Activated CD8-positive, alpha-beta memory T cell treated with anti-CD3 and anti-CD28 coated beads for 1 hour (primary cell): ENCODE data around the gene PPT2.
"Not testable (repeated sequence)": the region's sequence is repeated elsewhere in the genome, so short reads cannot be mapped to it uniquely, and the experiment has no call there.

Experiments
- DNase-seq, 2 donors: peaks; one replicate each; pipeline ENCODE4 v3.0.0-alpha.2; 2020; ENCODE audit warnings: low read depth in 1 of 2; ENCODE audit errors: extremely low read depth in 1 of 2

Gene PPT2

DNA sequence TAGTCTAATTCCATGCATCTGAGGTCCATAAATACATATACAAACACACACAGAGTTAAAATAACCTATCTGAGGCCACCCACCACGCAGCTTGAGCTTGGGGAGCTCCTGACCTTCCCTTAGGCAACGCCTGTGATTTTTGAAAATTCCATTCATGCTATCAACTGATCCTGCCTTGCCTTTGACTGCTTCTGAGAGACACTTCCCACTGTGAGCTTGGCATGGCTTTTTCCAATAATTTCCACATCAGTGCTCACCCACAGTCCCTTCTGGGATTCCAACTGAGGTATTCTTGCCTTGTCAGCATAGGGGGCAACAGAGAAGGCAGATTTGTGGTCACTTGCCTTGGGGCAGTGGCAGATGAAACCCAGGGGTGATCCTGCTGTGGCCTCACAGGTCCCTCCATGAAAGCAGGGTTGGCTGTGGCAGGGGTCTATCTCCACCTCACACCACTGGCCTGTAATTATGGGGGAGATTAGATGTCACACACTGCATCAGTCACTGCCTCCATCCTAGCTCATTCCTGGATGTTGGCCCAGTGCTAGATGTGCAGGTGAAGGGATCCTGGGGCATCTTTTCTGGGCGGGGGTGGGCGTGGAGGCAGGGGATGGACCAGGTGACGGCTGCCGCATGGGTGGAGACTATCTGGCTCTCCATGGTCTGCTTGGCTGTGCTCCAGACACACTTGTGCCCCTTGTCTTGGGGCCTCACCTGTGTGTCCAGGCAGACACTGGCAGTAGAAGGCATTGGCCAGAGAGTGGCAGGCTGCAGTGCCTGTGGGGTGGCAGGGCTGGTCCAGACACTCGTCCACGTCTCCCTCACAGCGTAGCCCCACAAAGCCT is 49.7 kb downstream of the PPT2 start:
- DNase-seq: no peak

DNA sequence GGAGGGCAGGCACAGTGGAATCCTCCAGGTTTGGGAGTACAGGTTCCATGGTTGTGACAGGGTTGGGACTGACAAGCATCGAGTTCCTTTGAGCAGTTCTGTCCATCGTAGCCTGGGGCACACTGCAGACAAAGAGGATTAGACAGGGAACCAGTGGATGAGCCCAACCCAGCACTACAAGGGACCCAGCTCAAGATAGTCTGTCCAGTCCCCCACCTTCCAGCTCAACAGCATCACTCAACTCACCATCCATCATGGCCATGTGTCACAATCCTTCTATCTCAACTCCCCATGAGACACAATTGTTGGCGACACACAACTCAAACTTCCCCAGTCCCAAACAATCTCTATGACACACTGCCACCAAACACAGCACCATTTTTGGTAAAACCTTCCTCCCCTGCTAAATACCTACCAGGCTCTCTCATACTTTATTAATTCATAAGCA is 50.4 kb downstream of the PPT2 start:
- DNase-seq: no peak

DNA sequence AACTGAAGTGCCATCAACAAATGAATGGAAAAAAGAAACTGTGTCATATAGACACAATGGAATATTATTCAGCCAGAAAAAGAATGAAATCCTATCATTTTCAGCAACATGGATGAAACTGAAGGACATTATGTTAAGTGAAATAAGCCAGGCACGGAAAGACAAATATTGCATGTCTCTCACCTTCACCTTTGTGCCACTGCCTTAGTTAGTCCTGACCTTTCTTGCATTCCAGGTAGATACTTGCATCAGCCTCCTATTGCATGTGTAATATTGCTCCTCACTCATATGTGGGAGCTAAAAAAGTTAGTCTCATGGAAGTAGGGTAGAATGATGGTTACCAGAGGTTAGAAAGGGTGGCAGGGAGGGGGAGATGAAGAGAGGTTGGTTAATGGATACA is 55.1 kb downstream of the PPT2 start:
- no peak for DNase-seq

- no peak for DNase-seq
These were observed 56.3 kb downstream of the PPT2 start for GRCh38 chr6:32210191-32210601.

- not testable (repeated sequence) for DNase-seq
These were observed 57.5 kb downstream of the PPT2 start for GRCh38 chr6:32211432-32211831.

GRCh38 chr6:32212076-32212760 is 58.3 kb downstream of the PPT2 start:
- no peak for DNase-seq
